Measurements from ENCODE around the gene TOMM20. TPM values are rescaled to one million over a fixed set of nuclear protein-coding genes. Genes with fewer than 3 reads are reported as not detected.
"Not testable (repeated sequence)": the region's sequence is repeated elsewhere in the genome, so short reads cannot be mapped to it uniquely, and the experiment has no call there.

TOMM20 gene
- total RNA-seq, 4 donors from 2014 or later: 117 to 204 (median 157) TPM

- peaks cover 10 to 18% of the 10 kb centered on the region in 2 donors for H3K4me1 ChIP-seq
- WGBS, 2 donors: 50 to 68% methylated on average over 20 of the region's 20 CpGs
- no peak for DNase-seq
- no peak overlapping the region for H3K4me3 ChIP-seq (replicated peaks in 1 of 3)
- intact Hi-C loops (cut with DNase I): loop anchor here (5.0 kb wide), 1 partner anchor 603 kb away; no protein-coding TSS in a partner anchor
- TF ChIP-seq POLR2A (IDR thresholded peaks at IDR 0.05) (no peak), CTCF (IDR thresholded peaks at IDR 0.05) (no peak)
- H3K27me3 ChIP-seq: no peaks in the 10 kb centered on the region
- no peak overlapping the region for H3K27ac ChIP-seq
- H3K9me3 ChIP-seq: no peaks in the 10 kb centered on the region
- H3K36me3 ChIP-seq: no peaks in the 10 kb centered on the region
These were observed 38.1 kb downstream of the TOMM20 start for GRCh38 chr1:235090406-235091069.

DNA sequence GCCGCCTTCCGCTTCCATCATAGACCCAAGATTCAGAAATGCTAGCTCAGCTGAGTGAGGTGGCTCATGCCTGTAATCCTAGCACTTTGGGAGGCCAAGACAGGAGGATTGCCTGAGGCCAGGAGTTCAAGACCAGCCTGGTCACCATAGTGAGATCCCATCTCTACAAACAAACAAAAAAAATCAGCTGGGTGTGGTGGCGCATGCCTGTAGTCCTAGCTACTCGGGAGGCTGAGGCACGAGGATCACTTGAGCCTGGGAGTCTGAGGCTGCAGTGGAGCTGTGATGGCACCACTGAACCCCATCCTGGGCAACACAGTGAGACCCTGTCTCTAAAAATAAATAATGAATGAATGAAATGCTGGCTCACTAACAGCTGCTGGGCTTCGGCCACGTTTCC, 39.7 kb downstream of the TOMM20 start:
- Histone ChIP-seq H3K27me3 (no peaks in the 10 kb centered on the region), H3K9me3 (no peaks in the 10 kb centered on the region), H3K4me1 (peaks cover 11 to 18% of the 10 kb centered on the region in 2 donors), H3K36me3 (no peaks in the 10 kb centered on the region), H3K4me3 (replicated peaks in 1 of 3) (no peak overlapping the region), H3K27ac (no peak overlapping the region)
- WGBS, 2 donors: 96% methylated on average over 7 of the region's 7 CpGs
- DNase-seq: no peak
- intact Hi-C loops (cut with DNase I): loop anchor here (5.0 to 10.0 kb wide), 2 partner anchors 354 to 592 kb away; no protein-coding TSS in a partner anchor
- TF ChIP-seq POLR2A (IDR thresholded peaks at IDR 0.05) (no peak), CTCF (IDR thresholded peaks at IDR 0.05) (no peak)

DNA sequence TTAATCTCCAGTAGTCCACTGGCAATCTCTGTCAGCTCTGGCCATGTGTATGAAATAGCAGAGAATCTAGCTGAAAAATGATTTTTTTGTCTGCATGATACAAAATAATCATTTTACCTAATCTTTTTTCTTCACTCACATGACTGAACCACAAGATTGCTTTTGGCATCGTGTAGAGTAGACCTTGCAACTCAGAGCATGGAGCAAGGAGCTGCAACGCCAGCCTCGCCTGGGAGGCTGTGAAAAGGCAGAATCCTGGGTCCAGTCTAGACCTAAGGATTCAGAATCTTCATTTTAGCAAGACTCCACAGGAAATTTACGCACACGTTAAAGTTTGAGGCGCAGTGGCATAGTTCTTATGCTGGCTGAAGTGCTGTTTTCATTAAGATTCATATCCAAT, 40.2 kb downstream of the TOMM20 start:
- no peaks in the 10 kb centered on the region for H3K9me3 ChIP-seq
- no peak for DNase-seq
- H3K27ac ChIP-seq: no peak overlapping the region
- intact Hi-C loops (cut with DNase I): loop anchor here (5.0 to 10.0 kb wide), 2 partner anchors 354 to 591 kb away; no protein-coding TSS in a partner anchor
- no peaks in the 10 kb centered on the region for H3K27me3 ChIP-seq
- WGBS, 2 donors: 82 to 86% methylated on average over 6 of the region's 6 CpGs
- peaks cover 9 to 17% of the 10 kb centered on the region in 2 donors for H3K4me1 ChIP-seq
- TF ChIP-seq CTCF (IDR thresholded peaks at IDR 0.05): no peak
- no peak for TF ChIP-seq POLR2A (IDR thresholded peaks at IDR 0.05)
- no peaks in the 10 kb centered on the region for H3K36me3 ChIP-seq
- no peak overlapping the region for H3K4me3 ChIP-seq (replicated peaks in 1 of 3)

DNA sequence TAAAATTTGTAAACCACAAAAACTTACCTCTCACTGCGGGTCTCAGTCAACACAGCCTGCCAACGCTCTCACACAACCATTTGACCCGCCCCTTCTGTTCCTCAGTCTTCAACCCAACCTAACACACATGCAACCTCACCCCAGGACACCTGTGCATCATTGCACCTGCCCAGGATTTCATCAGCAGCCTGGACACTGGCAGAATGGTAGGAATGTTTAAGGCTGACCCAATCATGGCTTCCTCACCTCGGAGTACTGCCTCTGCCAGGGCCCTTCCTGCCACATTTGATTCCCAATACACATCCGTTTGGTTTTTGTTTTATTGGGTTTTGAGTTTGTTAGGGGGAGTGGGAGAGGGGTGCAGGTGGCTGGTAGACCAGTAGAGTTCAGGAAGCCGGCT, 40.7 kb downstream of the TOMM20 start:
- TF ChIP-seq CTCF (IDR thresholded peaks at IDR 0.05) (no peak), POLR2A (IDR thresholded peaks at IDR 0.05) (no peak)
- intact Hi-C loops (cut with DNase I): loop anchor here (5.0 to 10.0 kb wide), 2 partner anchors 353 to 591 kb away; no protein-coding TSS in a partner anchor
- 97 to 100% methylated on average over 6 of the region's 6 CpGs for WGBS, 2 donors

GRCh38 chr1:235085411-235086117, 43.1 kb downstream of the TOMM20 start:
- intact Hi-C loops (cut with DNase I): loop anchor here (5.0 to 10.0 kb wide), 2 partner anchors 351 to 588 kb away; no protein-coding TSS in a partner anchor
- H3K9me3 ChIP-seq; H3K27me3 ChIP-seq; H3K4me3 ChIP-seq (replicated peaks in 1 of 3); H3K27ac ChIP-seq; DNase-seq; H3K36me3 ChIP-seq: not testable (repeated sequence)
- peaks cover 22 to 24% of the 10 kb centered on the region in 2 donors for H3K4me1 ChIP-seq
- 93% methylated on average over 12 of the region's 12 CpGs for WGBS, 2 donors

More for the DNA sequence above, 40.7 kb downstream of the TOMM20 start:
- H3K4me1 ChIP-seq: peaks cover 14 to 17% of the 10 kb centered on the region in 2 donors
- H3K4me3 ChIP-seq (replicated peaks in 1 of 3): no peak overlapping the region
- no peaks in the 10 kb centered on the region for H3K27me3 ChIP-seq
- no peaks in the 10 kb centered on the region for H3K9me3 ChIP-seq
- no peak for DNase-seq
- H3K27ac ChIP-seq: no peak overlapping the region
- no peaks in the 10 kb centered on the region for H3K36me3 ChIP-seq

GRCh38 chr1:235080788-235081187, 47.8 kb downstream of the TOMM20 start:
- not testable (repeated sequence) for H3K36me3 ChIP-seq; H3K4me3 ChIP-seq (replicated peaks in 1 of 3); DNase-seq; H3K27me3 ChIP-seq; H3K9me3 ChIP-seq
- Histone ChIP-seq H3K4me1 (peaks cover 42 to 69% of the 10 kb centered on the region in 2 donors), H3K27ac (peak overlapping the region; percentile 56 to 99 (median 95))
- intact Hi-C loops (cut with DNase I): loop anchor here (5.0 to 10.0 kb wide), 2 partner anchors 346 to 468 kb away; partner anchors contain the start of gene IRF2BP2
- 96% methylated on average over 5 of the region's 5 CpGs for WGBS, 2 donors

DNA sequence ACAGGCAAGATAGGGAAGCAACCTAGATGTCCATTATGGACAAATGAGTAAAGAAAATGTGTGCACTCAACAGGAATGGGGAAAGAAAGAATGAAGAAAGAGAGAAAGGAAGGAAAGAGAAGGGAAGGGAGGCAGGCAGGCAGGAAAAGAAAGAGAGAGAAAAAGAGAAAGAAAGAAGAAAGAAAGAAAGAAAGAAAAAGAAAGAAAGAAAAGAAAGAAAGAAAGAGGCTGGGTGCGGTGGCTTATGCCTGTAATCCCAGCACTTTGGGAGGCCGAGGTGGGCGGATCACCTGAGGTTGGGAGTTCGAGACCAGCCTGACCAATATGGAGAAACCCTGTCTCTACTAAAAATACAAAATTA, 48.4 kb downstream of the TOMM20 start:
- DNase-seq; H3K9me3 ChIP-seq; H3K27me3 ChIP-seq; H3K4me3 ChIP-seq (replicated peaks in 1 of 3); H3K36me3 ChIP-seq: not testable (repeated sequence)
- H3K4me1 ChIP-seq: peaks cover 47 to 74% of the 10 kb centered on the region in 2 donors
- 95 to 98% methylated on average over 4 of the region's 4 CpGs for WGBS, 2 donors
- intact Hi-C loops (cut with DNase I): loop anchor here (5.0 to 10.0 kb wide), 2 partner anchors 345 to 468 kb away; partner anchors contain the start of gene IRF2BP2
- peak overlapping the region; percentile 56 to 99 (median 95) for H3K27ac ChIP-seq

Measured in thyroid gland (tissue), 4 donors.